ENCODE data around the gene YPEL2. TPM values are rescaled to one million over a fixed set of nuclear protein-coding genes. Genes with fewer than 3 reads are reported as not detected.
A peak's percentile ranks its signal among the peaks of the same experiment; 100 is the strongest.

The YPEL2 gene
- total RNA-seq, 1 donor from 2014 or later: 2.7 TPM

GRCh38 chr17:59355030-59355701, 23.7 kb downstream of the YPEL2 start:
- H3K27ac Mint-ChIP-seq (ENCODE audit: unreplicated experiment): peak overlapping the region; percentile 17
- peak overlapping the region; percentile 11 for H3K4me3 Mint-ChIP-seq
- H3K27me3 Mint-ChIP-seq (ENCODE audit: low read depth): no peaks in the 10 kb centered on the region
- no peak for DNase-seq (ENCODE audit: low read depth, low spot score)
- H3K36me3 Mint-ChIP-seq (ENCODE audit: low read depth): peaks cover 9% of the 10 kb centered on the region
- TF ChIP-seq CTCF (conservative IDR thresholded peaks at IDR 0.05): no peak
- H3K4me1 Mint-ChIP-seq: peaks cover 56% of the 10 kb centered on the region
- no peaks in the 10 kb centered on the region for H3K9me3 Mint-ChIP-seq

- Mint-ChIP-seq H3K36me3 (ENCODE audit: low read depth) (peaks cover 9% of the 10 kb centered on the region), H3K4me3 (peak overlapping the region; percentile 11), H3K9me3 (no peaks in the 10 kb centered on the region), H3K27me3 (ENCODE audit: low read depth) (no peaks in the 10 kb centered on the region), H3K4me1 (peaks cover 54% of the 10 kb centered on the region), H3K27ac (ENCODE audit: unreplicated experiment) (peak overlapping the region; percentile 17)
- DNase-seq (ENCODE audit: low read depth, low spot score): no peak
- TF ChIP-seq CTCF (conservative IDR thresholded peaks at IDR 0.05): no peak
Measured at GRCh38 chr17:59355702-59356325, 24.4 kb downstream of the YPEL2 start.

- Mint-ChIP-seq H3K4me3 (no peak overlapping the region), H3K27me3 (ENCODE audit: low read depth) (no peaks in the 10 kb centered on the region), H3K9me3 (no peaks in the 10 kb centered on the region), H3K4me1 (peaks cover 49% of the 10 kb centered on the region), H3K36me3 (ENCODE audit: low read depth) (peaks cover 9% of the 10 kb centered on the region), H3K27ac (ENCODE audit: unreplicated experiment) (peak overlapping the region; percentile 63)
- no peak for DNase-seq (ENCODE audit: low read depth, low spot score)
- no peak for TF ChIP-seq CTCF (conservative IDR thresholded peaks at IDR 0.05)
Measured at GRCh38 chr17:59356543-59357218, 25.2 kb downstream of the YPEL2 start.

GRCh38 chr17:59357219-59357697, 25.8 kb downstream of the YPEL2 start:
- Mint-ChIP-seq H3K4me1 (peaks cover 49% of the 10 kb centered on the region), H3K27me3 (ENCODE audit: low read depth) (no peaks in the 10 kb centered on the region), H3K4me3 (no peak overlapping the region), H3K9me3 (no peaks in the 10 kb centered on the region), H3K27ac (ENCODE audit: unreplicated experiment) (peak overlapping the region; percentile 83), H3K36me3 (ENCODE audit: low read depth) (peaks cover 9% of the 10 kb centered on the region)
- TF ChIP-seq CTCF (conservative IDR thresholded peaks at IDR 0.05): no peak
- DNase-seq (ENCODE audit: low read depth, low spot score): no peak

GRCh38 chr17:59357929-59358328, 26.5 kb downstream of the YPEL2 start:
- Mint-ChIP-seq H3K4me1 (peaks cover 49% of the 10 kb centered on the region), H3K27me3 (ENCODE audit: low read depth) (no peaks in the 10 kb centered on the region), H3K4me3 (no peak overlapping the region), H3K36me3 (ENCODE audit: low read depth) (peaks cover 9% of the 10 kb centered on the region), H3K9me3 (no peaks in the 10 kb centered on the region), H3K27ac (ENCODE audit: unreplicated experiment) (peak overlapping the region; percentile 68)
- no peak for TF ChIP-seq CTCF (conservative IDR thresholded peaks at IDR 0.05)
- no peak for DNase-seq (ENCODE audit: low read depth, low spot score)
